ENCODE data around the gene GPR89A.
"Not testable (repeated sequence)": the region's sequence is repeated elsewhere in the genome, so short reads cannot be mapped to it uniquely, and the experiment has no call there.

GPR89A gene

GRCh38 chr1:145607833-145608733 lies at the start of gene GPR89A:
Gene GPR89A, plus strand, starts transcription at chr1:145607988. Its CDS starts 146 bp downstream, at chr1:145608134.
- DNase-seq (ENCODE audit: low spot score) = peak; percentile 92
- peak; percentile 97 for ATAC-seq (ENCODE audit: low read depth)
- Histone ChIP-seq H3K27ac (ENCODE audit: poor library complexity, severe bottlenecking) (peak within 1 kb of the TSS; percentile 25), H3K4me3 (ENCODE audit: severe bottlenecking) (peak within 1 kb of the TSS; percentile 58)
- not testable (repeated sequence) for H3K27me3 ChIP-seq (ENCODE audit: insufficient read depth, poor library complexity, severe bottlenecking); H3K36me3 ChIP-seq (ENCODE audit: low read depth); H3K4me1 ChIP-seq (ENCODE audit: insufficient read depth, poor library complexity, severe bottlenecking); H3K9me3 ChIP-seq (ENCODE audit: severe bottlenecking)

GRCh38 chr1:145586820-145587219 lies 21.0 kb upstream of the GPR89A start:
- not testable (repeated sequence) for H3K27me3 ChIP-seq (ENCODE audit: insufficient read depth, poor library complexity, severe bottlenecking); ATAC-seq (ENCODE audit: low read depth); DNase-seq (ENCODE audit: low spot score); H3K4me1 ChIP-seq (ENCODE audit: insufficient read depth, poor library complexity, severe bottlenecking); H3K27ac ChIP-seq (ENCODE audit: poor library complexity, severe bottlenecking); H3K9me3 ChIP-seq (ENCODE audit: severe bottlenecking); H3K4me3 ChIP-seq (ENCODE audit: severe bottlenecking); H3K36me3 ChIP-seq (ENCODE audit: low read depth)

DNA sequence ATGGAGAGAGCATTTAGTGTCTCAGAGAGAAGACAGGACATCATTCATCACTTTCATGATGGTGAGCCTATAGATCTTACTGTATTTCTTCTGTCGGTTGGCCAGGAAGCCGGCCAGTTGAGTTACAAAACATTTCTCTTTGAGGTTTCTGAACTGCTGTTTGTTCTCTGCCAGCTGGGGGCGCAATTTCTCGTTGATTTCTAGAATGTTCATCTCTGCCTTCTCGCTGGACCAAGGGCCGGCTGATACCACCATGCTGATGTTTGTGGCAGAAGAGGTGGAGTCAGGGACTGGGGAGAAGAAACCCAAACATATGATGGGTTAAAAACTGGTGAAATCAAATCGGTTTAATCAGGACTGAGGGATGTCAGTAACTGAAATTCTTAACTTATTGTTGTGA lies 17.0 kb upstream of the GPR89A start:
- not testable (repeated sequence) for H3K4me1 ChIP-seq (ENCODE audit: insufficient read depth, poor library complexity, severe bottlenecking); H3K4me3 ChIP-seq (ENCODE audit: severe bottlenecking); H3K27me3 ChIP-seq (ENCODE audit: insufficient read depth, poor library complexity, severe bottlenecking); DNase-seq (ENCODE audit: low spot score); H3K27ac ChIP-seq (ENCODE audit: poor library complexity, severe bottlenecking); ATAC-seq (ENCODE audit: low read depth); H3K9me3 ChIP-seq (ENCODE audit: severe bottlenecking); H3K36me3 ChIP-seq (ENCODE audit: low read depth)

GRCh38 chr1:145592347-145592746 lies 15.4 kb upstream of the GPR89A start:
- not testable (repeated sequence) for H3K9me3 ChIP-seq (ENCODE audit: severe bottlenecking); ATAC-seq (ENCODE audit: low read depth); H3K27me3 ChIP-seq (ENCODE audit: insufficient read depth, poor library complexity, severe bottlenecking); H3K27ac ChIP-seq (ENCODE audit: poor library complexity, severe bottlenecking); DNase-seq (ENCODE audit: low spot score); H3K36me3 ChIP-seq (ENCODE audit: low read depth); H3K4me1 ChIP-seq (ENCODE audit: insufficient read depth, poor library complexity, severe bottlenecking); H3K4me3 ChIP-seq (ENCODE audit: severe bottlenecking)

GRCh38 chr1:145595421-145595820 lies 12.4 kb upstream of the GPR89A start:
- not testable (repeated sequence) for H3K27ac ChIP-seq (ENCODE audit: poor library complexity, severe bottlenecking); H3K27me3 ChIP-seq (ENCODE audit: insufficient read depth, poor library complexity, severe bottlenecking); H3K36me3 ChIP-seq (ENCODE audit: low read depth); H3K9me3 ChIP-seq (ENCODE audit: severe bottlenecking); ATAC-seq (ENCODE audit: low read depth); H3K4me3 ChIP-seq (ENCODE audit: severe bottlenecking); H3K4me1 ChIP-seq (ENCODE audit: insufficient read depth, poor library complexity, severe bottlenecking); DNase-seq (ENCODE audit: low spot score)

- not testable (repeated sequence) for H3K27ac ChIP-seq (ENCODE audit: poor library complexity, severe bottlenecking); H3K9me3 ChIP-seq (ENCODE audit: severe bottlenecking); ATAC-seq (ENCODE audit: low read depth); H3K4me3 ChIP-seq (ENCODE audit: severe bottlenecking); DNase-seq (ENCODE audit: low spot score); H3K4me1 ChIP-seq (ENCODE audit: insufficient read depth, poor library complexity, severe bottlenecking); H3K36me3 ChIP-seq (ENCODE audit: low read depth); H3K27me3 ChIP-seq (ENCODE audit: insufficient read depth, poor library complexity, severe bottlenecking)
These were observed 11.6 kb upstream of the GPR89A start for GRCh38 chr1:145596236-145596635.

GRCh38 chr1:145599426-145599825 lies 8.4 kb upstream of the GPR89A start:
- ATAC-seq (ENCODE audit: low read depth); H3K27me3 ChIP-seq (ENCODE audit: insufficient read depth, poor library complexity, severe bottlenecking): not testable (repeated sequence)

DNA sequence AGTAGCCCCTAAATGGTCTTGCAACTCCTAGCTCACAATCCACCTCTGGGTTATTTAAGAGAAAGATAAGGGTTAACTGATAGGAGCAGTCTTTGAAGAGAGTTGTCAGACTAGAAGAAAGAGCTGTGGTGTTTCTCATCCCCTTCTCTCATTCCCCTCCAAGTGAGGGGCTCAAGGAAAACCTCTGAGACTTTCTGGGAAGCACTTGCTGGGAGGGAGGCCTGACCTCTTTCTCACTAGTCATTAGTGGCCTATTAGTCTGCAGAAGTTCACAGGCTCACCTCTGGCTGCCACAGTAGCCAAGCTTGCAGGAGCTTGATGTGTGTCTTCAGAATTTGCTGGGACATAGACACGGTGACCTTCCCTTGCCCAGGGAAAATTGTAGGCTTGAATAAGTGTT lies 6.2 kb upstream of the GPR89A start:
- Histone ChIP-seq H3K4me1 (ENCODE audit: insufficient read depth, poor library complexity, severe bottlenecking) (no peaks in the 10 kb centered on the region), H3K27me3 (ENCODE audit: insufficient read depth, poor library complexity, severe bottlenecking) (no peaks in the 10 kb centered on the region), H3K36me3 (ENCODE audit: low read depth) (no peaks in the 10 kb centered on the region), H3K9me3 (ENCODE audit: severe bottlenecking) (no peaks in the 10 kb centered on the region), H3K27ac (ENCODE audit: poor library complexity, severe bottlenecking) (no peak overlapping the region), H3K4me3 (ENCODE audit: severe bottlenecking) (no peak overlapping the region)
- ATAC-seq (ENCODE audit: low read depth) (no peak), DNase-seq (ENCODE audit: low spot score) (no peak)
- TF ChIP-seq CTCF (IDR thresholded peaks at IDR 0.05; ENCODE audit: poor library complexity, severe bottlenecking) = no peak

More at GRCh38 chr1:145599426-145599825, 8.4 kb upstream of the GPR89A start:
- not testable (repeated sequence) for H3K36me3 ChIP-seq (ENCODE audit: low read depth); H3K9me3 ChIP-seq (ENCODE audit: severe bottlenecking); DNase-seq (ENCODE audit: low spot score); H3K4me3 ChIP-seq (ENCODE audit: severe bottlenecking); H3K4me1 ChIP-seq (ENCODE audit: insufficient read depth, poor library complexity, severe bottlenecking); H3K27ac ChIP-seq (ENCODE audit: poor library complexity, severe bottlenecking)

GRCh38 chr1:145606840-145607239 lies 948 bp upstream of the GPR89A start:
- H3K9me3 ChIP-seq (ENCODE audit: severe bottlenecking); H3K4me3 ChIP-seq (ENCODE audit: severe bottlenecking); DNase-seq (ENCODE audit: low spot score); H3K27me3 ChIP-seq (ENCODE audit: insufficient read depth, poor library complexity, severe bottlenecking); H3K4me1 ChIP-seq (ENCODE audit: insufficient read depth, poor library complexity, severe bottlenecking); H3K27ac ChIP-seq (ENCODE audit: poor library complexity, severe bottlenecking); ATAC-seq (ENCODE audit: low read depth); H3K36me3 ChIP-seq (ENCODE audit: low read depth): not testable (repeated sequence)

GRCh38 chr1:145607289-145607688 lies 499 bp upstream of the GPR89A start:
- ATAC-seq (ENCODE audit: low read depth); H3K9me3 ChIP-seq (ENCODE audit: severe bottlenecking); H3K4me1 ChIP-seq (ENCODE audit: insufficient read depth, poor library complexity, severe bottlenecking); H3K27ac ChIP-seq (ENCODE audit: poor library complexity, severe bottlenecking); H3K36me3 ChIP-seq (ENCODE audit: low read depth); H3K27me3 ChIP-seq (ENCODE audit: insufficient read depth, poor library complexity, severe bottlenecking); DNase-seq (ENCODE audit: low spot score); H3K4me3 ChIP-seq (ENCODE audit: severe bottlenecking): not testable (repeated sequence)

GRCh38 chr1:145610744-145611143 lies 3.0 kb downstream of the GPR89A start:
- not testable (repeated sequence) for H3K4me1 ChIP-seq (ENCODE audit: insufficient read depth, poor library complexity, severe bottlenecking); H3K4me3 ChIP-seq (ENCODE audit: severe bottlenecking); H3K36me3 ChIP-seq (ENCODE audit: low read depth); H3K27me3 ChIP-seq (ENCODE audit: insufficient read depth, poor library complexity, severe bottlenecking); ATAC-seq (ENCODE audit: low read depth); H3K9me3 ChIP-seq (ENCODE audit: severe bottlenecking); DNase-seq (ENCODE audit: low spot score); H3K27ac ChIP-seq (ENCODE audit: poor library complexity, severe bottlenecking)
